Activated B cell treated with CpG ODN at 0.5 μM for 24 hours (primary cell): ENCODE results near the gene PTMA. TPM values are rescaled to one million over a fixed set of nuclear protein-coding genes. Genes with fewer than 3 reads are reported as not detected.

ENCODE experiments used
- ATAC-seq: fragments of 200-7000 bp; cut with Tn5 transposase; one replicate; pipeline ENCODE4 v1.10.0; 2021; ENCODE audit warnings: low read depth, mild to moderate bottlenecking, moderate library complexity
- CTCF ChIA-PET: fragments of 350-600 bp; sonication (Branson Sonifier 250); formaldehyde crosslinking; loops from one replicate; lab custom pipeline; 2021; ENCODE audit warnings: antibody characterized with exemption; lab: Charles Lee
- POLR2A ChIA-PET: fragments of 350-600 bp; sonication (Branson Sonifier 250); formaldehyde crosslinking; loops from one replicate; lab custom pipeline; 2021; ENCODE audit warnings: antibody characterized with exemption; lab: Charles Lee
- DNase-seq: peaks from one replicate; pipeline ENCODE4 v3.0.0; 2022
- H3K27ac Mint-ChIP-seq: one replicate; pipeline ENCODE4 v1.8.0; 2020; ENCODE audit warnings: mixed read lengths
- H3K27me3 Mint-ChIP-seq: one replicate; pipeline ENCODE4 v1.8.0; 2021; ENCODE audit warnings: mixed read lengths
- H3K36me3 Mint-ChIP-seq: one replicate; pipeline ENCODE4 v1.8.0; 2021; ENCODE audit warnings: low read depth, mixed read lengths
- H3K4me1 Mint-ChIP-seq: one replicate; pipeline ENCODE4 v1.8.0; 2021; ENCODE audit warnings: mixed read lengths
- H3K4me3 Mint-ChIP-seq: one replicate; pipeline ENCODE4 v1.8.0; 2020; ENCODE audit warnings: mild to moderate bottlenecking, mixed read lengths
- H3K9me3 Mint-ChIP-seq: one replicate; pipeline ENCODE4 v1.8.0; 2020; ENCODE audit warnings: mixed read lengths
- CTCF ChIP-seq: fragments of 200-600 bp; IDR thresholded peaks from one replicate; pipeline ENCODE4 v1.8.0; 2022; ENCODE audit warnings: antibody characterized with exemption, mild to moderate bottlenecking
- intact Hi-C: fragments of 100-400 bp; cut with micrococcal nuclease; formaldehyde crosslinking; loops from one replicate; pipeline ENCODE4 v1.15.1; 2024
- total RNA-seq: library from RNA; stranded (reverse); gene quantifications from 2 replicates; pipeline ENCODE4 v1.2.3, GENCODE V29; 2022

PTMA gene
- total RNA-seq, 1 donor from 2014 or later, result 1,531 TPM

- H3K27ac Mint-ChIP-seq, result peak overlapping the region; percentile 16
- POLR2A ChIA-PET, result interaction anchor here (0.6 to 2.1 kb wide), 9 partner anchors 9 to 108 kb away, joined by 3 to 10 read pairs (median 5); partner anchors contain the start of genes PDE6D and PTMA
- intact Hi-C loops, result loop anchor here (1.0 kb wide), 1 partner anchor 60 kb away; the partner anchor contains the start of gene PDE6D
- no peaks in the 10 kb centered on the region for H3K36me3 Mint-ChIP-seq
- DNase-seq (no peak), ATAC-seq (peak; percentile 36)
- peak overlapping the region; percentile 5 for H3K4me3 Mint-ChIP-seq
- H3K4me1 Mint-ChIP-seq, result peaks cover 44% of the 10 kb centered on the region
- CTCF ChIA-PET, result interaction anchor here (0.9 to 1.7 kb wide), 4 partner anchors 14 to 61 kb away, joined by 3 to 6 read pairs (median 4); no protein-coding TSS in a partner anchor
- H3K9me3 Mint-ChIP-seq, result no peaks in the 10 kb centered on the region
- no peaks in the 10 kb centered on the region for H3K27me3 Mint-ChIP-seq
- TF ChIP-seq CTCF, result no peak
These were observed 13.0 kb downstream of the PTMA start for GRCh38 chr2:231720987-231721966.

GRCh38 chr2:231722721-231723307 lies 14.5 kb downstream of the PTMA start:
- Mint-ChIP-seq H3K4me1 (peaks cover 32% of the 10 kb centered on the region), H3K9me3 (no peaks in the 10 kb centered on the region), H3K27me3 (no peaks in the 10 kb centered on the region), H3K4me3 (no peak overlapping the region), H3K27ac (no peak overlapping the region), H3K36me3 (no peaks in the 10 kb centered on the region)
- POLR2A ChIA-PET, result interaction anchor here (2.1 kb wide), 1 partner anchor 15 kb away, joined by 10 read pairs; the partner anchor contains the start of gene PTMA
- ATAC-seq (no peak), DNase-seq (no peak)
- intact Hi-C loops, result no loop called here
- CTCF ChIA-PET, result no interaction called here
- TF ChIP-seq CTCF, result no peak

GRCh38 chr2:231725476-231725875 lies 17.2 kb downstream of the PTMA start:
- intact Hi-C loops, result no loop called here
- no peak for ATAC-seq
- ChIA-PET CTCF (no interaction called here), POLR2A (interaction anchor here (0.9 to 1.4 kb wide), 2 partner anchors 10 kb away, joined by 3 to 4 read pairs; no protein-coding TSS in a partner anchor)
- Mint-ChIP-seq H3K27me3 (no peaks in the 10 kb centered on the region), H3K4me1 (peaks cover 14% of the 10 kb centered on the region), H3K27ac (no peak overlapping the region), H3K36me3 (peaks cover 3% of the 10 kb centered on the region), H3K9me3 (no peaks in the 10 kb centered on the region), H3K4me3 (no peak overlapping the region)
- TF ChIP-seq CTCF, result no peak
- no peak for DNase-seq

GRCh38 chr2:231726276-231726675 lies 18.0 kb downstream of the PTMA start:
- DNase-seq (no peak), ATAC-seq (no peak)
- H3K36me3 Mint-ChIP-seq, result peaks cover 5% of the 10 kb centered on the region
- no peak overlapping the region for H3K27ac Mint-ChIP-seq
- H3K4me1 Mint-ChIP-seq, result peaks cover 6% of the 10 kb centered on the region
- H3K9me3 Mint-ChIP-seq, result no peaks in the 10 kb centered on the region
- ChIA-PET POLR2A (interaction anchor here (0.9 kb wide), 1 partner anchor 9 kb away, joined by 4 read pairs; no protein-coding TSS in a partner anchor), CTCF (no interaction called here)
- no peak for TF ChIP-seq CTCF
- no peak overlapping the region for H3K4me3 Mint-ChIP-seq
- no peaks in the 10 kb centered on the region for H3K27me3 Mint-ChIP-seq
- intact Hi-C loops, result no loop called here

- ChIA-PET POLR2A (no interaction called here), CTCF (no interaction called here)
- ATAC-seq, result no peak
- no peak overlapping the region for H3K4me3 Mint-ChIP-seq
- H3K9me3 Mint-ChIP-seq, result no peaks in the 10 kb centered on the region
- H3K4me1 Mint-ChIP-seq, result no peaks in the 10 kb centered on the region
- H3K36me3 Mint-ChIP-seq, result peaks cover 17% of the 10 kb centered on the region
- intact Hi-C loops, result no loop called here
- no peak for DNase-seq
- no peak for TF ChIP-seq CTCF
- H3K27me3 Mint-ChIP-seq, result no peaks in the 10 kb centered on the region
- H3K27ac Mint-ChIP-seq, result no peak overlapping the region
These were observed 19.3 kb downstream of the PTMA start for GRCh38 chr2:231727621-231728020.
